PC-9 (cell line): Measurements from ENCODE around the gene TMCC2. TPM values are rescaled to one million over a fixed set of nuclear protein-coding genes. Genes with fewer than 3 reads are reported as not detected.

Experiments
- BruUV-seq: library from RNA; stranded (reverse); fragments of 400-500 nt; replicated peaks from 2 replicates; lab custom pipeline; 2021; lab: Mats Ljungman, UMichigan
- CTCF ChIA-PET: fragments of 300-600 bp; sonication (Branson Sonifier 250); formaldehyde crosslinking; loops from one replicate; lab custom pipeline; 2022; ENCODE audit warnings: antibody characterized with exemption; lab: Charles Lee
- POLR2A ChIA-PET: fragments of 300-600 bp; sonication (Branson Sonifier 250); formaldehyde crosslinking; loops from one replicate; lab custom pipeline; 2022; ENCODE audit warnings: antibody characterized with exemption; ENCODE audit not compliant: unreplicated experiment; lab: Charles Lee
- DNase-seq, 2 experiments: peaks; one replicate each; pipeline versions ENCODE4 v3.0.0 to v3.0.0-alpha.2; 2015 to 2022; ENCODE audit warnings: mixed read lengths in 1 of 2
- H2AFZ ChIP-seq: fragments of 200-600 bp; sonication (generic); 2 replicates; pipeline ENCODE4 v1.8.1; 2017; ENCODE audit warnings: antibody characterized with exemption
- H3F3A ChIP-seq: fragments of 200-600 bp; sonication (generic); 2 replicates; pipeline ENCODE4 v1.8.1; 2017; ENCODE audit warnings: antibody characterized with exemption, mild to moderate bottlenecking, low read depth; ENCODE audit not compliant: insufficient read depth
- H3K27ac ChIP-seq: fragments of 200-600 bp; sonication (generic); 2 replicates; pipeline ENCODE4 v1.6.1; 2016; ENCODE audit warnings: mixed run types
- H3K27me3 ChIP-seq: fragments of 200-600 bp; sonication (generic); 2 replicates; pipeline ENCODE4 v1.6.1; 2016; ENCODE audit warnings: low read depth, mixed run types; ENCODE audit not compliant: insufficient read depth
- H3K36me3 ChIP-seq: fragments of 200-600 bp; sonication (generic); 2 replicates; pipeline ENCODE4 v1.6.1; 2016; ENCODE audit warnings: low read depth, mixed run types
- H3K4me1 ChIP-seq: fragments of 200-600 bp; sonication (generic); replicated peaks from 2 replicates; pipeline ENCODE4 v1.6.1; 2016; ENCODE audit warnings: mixed run types; ENCODE audit not compliant: insufficient read depth
- H3K4me2 ChIP-seq: fragments of 200-600 bp; sonication (generic); 2 replicates; pipeline ENCODE4 v1.6.1; 2017; ENCODE audit warnings: mixed run types
- H3K4me3 ChIP-seq: fragments of 200-600 bp; sonication (generic); 2 replicates; pipeline ENCODE4 v1.6.1; 2016; ENCODE audit warnings: mixed run types
- H3K79me2 ChIP-seq: fragments of 200-600 bp; sonication (generic); 2 replicates; pipeline ENCODE4 v1.6.1; 2017; ENCODE audit warnings: low read depth, mixed run types
- H3K9me2 ChIP-seq: fragments of 200-600 bp; sonication (generic); 2 replicates; pipeline ENCODE4 v1.8.1; 2017; ENCODE audit warnings: mild to moderate bottlenecking; ENCODE audit not compliant: insufficient read depth
- H3K9me3 ChIP-seq: fragments of 200-600 bp; sonication (generic); 2 replicates; pipeline ENCODE4 v1.8.1; 2016; ENCODE audit warnings: low read depth; ENCODE audit not compliant: insufficient read depth
- H4K20me1 ChIP-seq: fragments of 200-600 bp; sonication (generic); 2 replicates; pipeline ENCODE4 v1.8.1; 2017; ENCODE audit not compliant: insufficient read depth
- EZH2 ChIP-seq: fragments of 200-600 bp; sonication (generic); IDR thresholded peaks from 2 replicates; pipeline ENCODE4 v1.8.0; 2017; ENCODE audit warnings: antibody characterized with exemption, low read depth
- intact Hi-C: fragments of 100-400 bp; cut with micrococcal nuclease; formaldehyde crosslinking; loops from one replicate; pipeline ENCODE4 v1.10.0; 2022; ENCODE audit not compliant: unreplicated experiment
- total RNA-seq: library from RNA; stranded (reverse); gene quantifications from 2 replicates; pipeline ENCODE4 v1.2.3, GENCODE V29; 2021
- TF ChIP-seq, protein P1 (sequence below): fragments of 200-600 bp; sonication (generic); conservative IDR thresholded peaks from 2 replicates; pipeline ENCODE4 v1.6.1; 2017; ENCODE audit warnings: mixed run types, antibody characterized with exemption, mild to moderate bottlenecking, moderate library complexity

Gene TMCC2
- total RNA-seq, 1 experiment from 2014 or later = 0.79 TPM

DNA sequence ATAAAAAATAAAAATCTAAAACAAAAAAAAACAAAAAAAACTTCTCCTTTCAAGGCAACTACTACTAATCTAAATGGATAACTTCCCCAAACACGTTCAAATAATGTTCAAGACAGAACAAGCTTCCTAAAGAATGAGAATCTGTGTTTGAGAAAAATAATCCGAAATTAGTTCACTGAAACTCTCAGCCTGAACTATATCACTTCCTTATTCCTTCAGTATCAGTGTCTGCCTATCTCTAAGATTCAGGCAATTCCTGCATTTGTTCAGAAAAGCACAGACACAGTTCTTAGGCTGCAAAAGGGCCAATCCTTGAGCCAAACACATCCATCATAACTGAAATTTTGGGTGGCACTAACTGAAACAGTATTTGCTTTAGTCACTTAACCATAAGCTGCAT lies 38.6 kb upstream of the TMCC2 start:
- H3K4me3 ChIP-seq = no peak overlapping the region
- no peak overlapping the region for H2AFZ ChIP-seq
- H3F3A ChIP-seq = no peaks in the 10 kb centered on the region; the same call in 1 of the 2 replicates
- no peaks in the 10 kb centered on the region for H3K36me3 ChIP-seq
- CTCF ChIA-PET = no interaction called here
- no TSS peak for BruUV-seq
- intact Hi-C loops = no loop called here
- no peaks in the 10 kb centered on the region; the same call in 1 of the 2 replicates for H4K20me1 ChIP-seq
- TF ChIP-seq EZH2 = no peak
- TF ChIP-seq, protein P1, sequence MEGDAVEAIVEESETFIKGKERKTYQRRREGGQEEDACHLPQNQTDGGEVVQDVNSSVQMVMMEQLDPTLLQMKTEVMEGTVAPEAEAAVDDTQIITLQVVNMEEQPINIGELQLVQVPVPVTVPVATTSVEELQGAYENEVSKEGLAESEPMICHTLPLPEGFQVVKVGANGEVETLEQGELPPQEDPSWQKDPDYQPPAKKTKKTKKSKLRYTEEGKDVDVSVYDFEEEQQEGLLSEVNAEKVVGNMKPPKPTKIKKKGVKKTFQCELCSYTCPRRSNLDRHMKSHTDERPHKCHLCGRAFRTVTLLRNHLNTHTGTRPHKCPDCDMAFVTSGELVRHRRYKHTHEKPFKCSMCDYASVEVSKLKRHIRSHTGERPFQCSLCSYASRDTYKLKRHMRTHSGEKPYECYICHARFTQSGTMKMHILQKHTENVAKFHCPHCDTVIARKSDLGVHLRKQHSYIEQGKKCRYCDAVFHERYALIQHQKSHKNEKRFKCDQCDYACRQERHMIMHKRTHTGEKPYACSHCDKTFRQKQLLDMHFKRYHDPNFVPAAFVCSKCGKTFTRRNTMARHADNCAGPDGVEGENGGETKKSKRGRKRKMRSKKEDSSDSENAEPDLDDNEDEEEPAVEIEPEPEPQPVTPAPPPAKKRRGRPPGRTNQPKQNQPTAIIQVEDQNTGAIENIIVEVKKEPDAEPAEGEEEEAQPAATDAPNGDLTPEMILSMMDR = no peak
- H3K27me3 ChIP-seq = no peaks in the 10 kb centered on the region
- DNase-seq = no peak
- H3K9me2 ChIP-seq = no peaks in the 10 kb centered on the region
- no peaks in the 10 kb centered on the region for H3K79me2 ChIP-seq
- H3K4me1 ChIP-seq = peaks cover 8% of the 10 kb centered on the region; the same call in 1 of the 2 replicates
- POLR2A ChIA-PET = no interaction called here
- no peak overlapping the region for H3K4me2 ChIP-seq
- H3K9me3 ChIP-seq = no peaks in the 10 kb centered on the region
- H3K27ac ChIP-seq = no peak overlapping the region

DNA sequence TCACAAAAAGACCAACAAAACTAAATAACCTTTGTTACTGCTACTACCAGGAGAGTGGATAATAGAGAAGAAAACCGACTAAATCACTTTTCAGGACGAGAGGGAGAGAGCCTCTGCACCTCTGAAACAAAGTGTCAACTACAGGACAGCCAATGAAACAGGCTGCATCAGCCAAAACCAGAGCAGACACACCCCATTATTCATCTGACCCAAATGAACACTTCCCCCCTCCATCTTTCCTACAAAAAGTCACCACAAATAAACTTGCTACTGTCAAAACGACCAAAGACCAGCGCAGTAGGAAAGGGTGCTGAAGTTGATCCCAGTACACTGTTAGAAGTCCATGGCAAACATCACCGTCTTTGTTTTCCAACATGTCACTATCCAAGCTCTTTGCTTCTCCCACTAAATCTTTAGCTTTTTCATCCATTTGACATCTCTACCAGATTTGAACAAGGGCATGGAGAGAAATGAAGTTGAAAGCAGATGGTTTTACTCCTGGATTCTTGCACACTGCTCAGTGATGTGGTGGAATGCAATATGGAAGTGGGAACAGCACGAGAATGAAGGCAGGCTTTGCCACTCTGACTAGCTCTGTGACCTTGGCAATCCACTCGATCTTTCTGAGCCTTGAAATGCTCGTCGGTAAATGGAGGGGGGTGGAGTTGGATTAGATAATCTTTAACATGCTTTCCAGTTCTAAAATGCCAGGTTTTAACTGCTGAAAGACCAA lies 36.7 kb upstream of the TMCC2 start:
- BruUV-seq = no TSS peak
- peaks cover 2% of the 10 kb centered on the region for H4K20me1 ChIP-seq

DNA sequence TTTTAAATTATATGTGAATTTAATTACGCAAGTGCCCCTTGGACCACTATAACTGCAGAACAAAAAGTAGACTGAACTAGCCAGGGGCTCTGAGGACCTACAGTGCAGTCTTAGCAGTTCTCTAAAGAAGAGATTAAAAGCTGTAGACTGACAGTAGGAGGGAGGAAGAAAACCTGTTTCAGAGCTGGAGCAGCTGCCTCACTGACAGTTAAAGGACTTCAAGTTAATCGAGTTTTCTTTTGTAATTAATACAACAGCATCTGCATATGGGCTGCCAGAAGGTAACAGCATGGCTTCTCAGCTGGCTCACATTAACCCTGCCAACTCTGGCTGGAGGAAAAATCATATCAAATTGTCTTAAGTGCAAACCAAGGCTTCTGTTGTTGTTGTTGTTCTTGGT lies 36.1 kb upstream of the TMCC2 start:
- Histone ChIP-seq H3K27ac (no peak overlapping the region), H3K27me3 (no peaks in the 10 kb centered on the region), H3K36me3 (no peaks in the 10 kb centered on the region), H3K4me2 (no peak overlapping the region), H3F3A (no peaks in the 10 kb centered on the region; the same call in 1 of the 2 replicates), H4K20me1 (peaks cover 4% of the 10 kb centered on the region), H3K4me3 (no peak overlapping the region), H3K9me2 (no peaks in the 10 kb centered on the region), H3K79me2 (no peaks in the 10 kb centered on the region), H3K9me3 (no peaks in the 10 kb centered on the region), H2AFZ (no peak overlapping the region), H3K4me1 (peaks cover 8% of the 10 kb centered on the region; the same call in 1 of the 2 replicates)
- TF ChIP-seq EZH2 = no peak
- TF ChIP-seq, protein P1 = no peak
- no peak for DNase-seq
- intact Hi-C loops = no loop called here
- ChIA-PET CTCF (no interaction called here), POLR2A (interaction anchor here (0.7 kb wide), 1 partner anchor 215 kb away, joined by 4 read pairs; no protein-coding TSS in a partner anchor)
- BruUV-seq = no TSS peak

More for the DNA sequence above, 36.7 kb upstream of the TMCC2 start:
- H2AFZ ChIP-seq = no peak overlapping the region
- DNase-seq = no peak
- no peaks in the 10 kb centered on the region; the same call in 1 of the 2 replicates for H3F3A ChIP-seq
- H3K9me3 ChIP-seq = no peaks in the 10 kb centered on the region
- CTCF ChIA-PET = no interaction called here
- H3K9me2 ChIP-seq = no peaks in the 10 kb centered on the region
- H3K27ac ChIP-seq = no peak overlapping the region
- TF ChIP-seq, protein P1 = no peak
- no peak for TF ChIP-seq EZH2
- H3K27me3 ChIP-seq = no peaks in the 10 kb centered on the region
- intact Hi-C loops = no loop called here
- H3K4me1 ChIP-seq = peaks cover 8% of the 10 kb centered on the region; the same call in 1 of the 2 replicates
- POLR2A ChIA-PET = interaction anchor here (0.7 kb wide), 1 partner anchor 215 kb away, joined by 4 read pairs; no protein-coding TSS in a partner anchor
- H3K79me2 ChIP-seq = no peaks in the 10 kb centered on the region
- H3K4me3 ChIP-seq = no peak overlapping the region
- H3K36me3 ChIP-seq = no peaks in the 10 kb centered on the region
- H3K4me2 ChIP-seq = no peak overlapping the region
